Measurements from ENCODE around the gene TIMP2.
"Not testable (repeated sequence)": the region's sequence is repeated elsewhere in the genome, so short reads cannot be mapped to it uniquely, and the experiment has no call there.

TIMP2 gene

GRCh38 chr17:78910497-78911284 is 14.5 kb downstream of the TIMP2 start:
- H3K4me3 ChIP-seq (ENCODE audit: low read depth, low read length), result no peak overlapping the region
- TF ChIP-seq CTCF (IDR thresholded peaks at IDR 0.05; ENCODE audit: low read depth, low read length), result no peak

- TF ChIP-seq CTCF (IDR thresholded peaks at IDR 0.05; ENCODE audit: low read depth, low read length), result no peak
- no peak overlapping the region for H3K4me3 ChIP-seq (ENCODE audit: low read depth, low read length)
Observed at GRCh38 chr17:78908426-78908825, 16.8 kb downstream of the TIMP2 start.

- TF ChIP-seq CTCF (IDR thresholded peaks at IDR 0.05; ENCODE audit: low read depth, low read length), result no peak
- no peak overlapping the region for H3K4me3 ChIP-seq (ENCODE audit: low read depth, low read length)
Observed at GRCh38 chr17:78905541-78905940, 19.6 kb downstream of the TIMP2 start.

GRCh38 chr17:78905116-78905515 is 20.1 kb downstream of the TIMP2 start:
- no peak for TF ChIP-seq CTCF (IDR thresholded peaks at IDR 0.05; ENCODE audit: low read depth, low read length)
- H3K4me3 ChIP-seq (ENCODE audit: low read depth, low read length), result no peak overlapping the region

- TF ChIP-seq CTCF (IDR thresholded peaks at IDR 0.05; ENCODE audit: low read depth, low read length), result no peak
- no peak overlapping the region for H3K4me3 ChIP-seq (ENCODE audit: low read depth, low read length)
Observed at GRCh38 chr17:78904371-78904770, 20.8 kb downstream of the TIMP2 start.

- TF ChIP-seq CTCF (IDR thresholded peaks at IDR 0.05; ENCODE audit: low read depth, low read length), result no peak
- no peak within 1 kb of the TSS for H3K4me3 ChIP-seq (ENCODE audit: low read depth, low read length)
Observed at GRCh38 chr17:78903101-78903779, 21.9 kb downstream of the TIMP2 start, which contains the start of gene CEP295NL. Gene CEP295NL, minus strand, starts transcription at chr17:78903201. Its CDS starts 1,373 bp downstream, at chr17:78901828.

GRCh38 chr17:78902231-78902630 is 23.0 kb downstream of the TIMP2 start:
- H3K4me3 ChIP-seq (ENCODE audit: low read depth, low read length), result not testable (repeated sequence)

Data from WI38 (cell line).